ENCODE results near the gene ACY1.

GRCh38 chr3:52012699-52013098 is 29.4 kb downstream of the ACY1 start:
- TF ChIP-seq EP300 (IDR thresholded peaks at IDR 0.05) (no peak), CTCF (IDR thresholded peaks at IDR 0.05) (no peak)
